Measurements from ENCODE around the gene POF1B.

DNA sequence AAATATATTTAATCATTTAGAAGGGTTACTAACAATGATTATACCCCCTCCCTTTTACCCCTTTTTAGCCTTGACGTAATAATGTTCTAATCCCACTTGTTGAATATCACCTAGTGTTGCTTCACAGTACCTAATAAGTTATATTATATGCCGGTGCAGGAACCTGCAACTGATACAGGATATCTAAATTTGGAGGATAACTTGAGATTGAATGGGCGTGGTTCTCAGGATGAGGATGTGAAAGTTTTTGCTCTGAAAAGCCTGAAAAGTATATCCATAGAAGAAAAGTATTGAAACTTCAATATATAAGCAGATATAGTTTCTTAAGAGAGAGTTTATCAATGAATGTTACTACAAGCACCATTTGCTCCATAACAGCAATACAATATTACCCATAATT is 75.9 kb downstream of the POF1B start:
- TF ChIP-seq, protein P1, sequence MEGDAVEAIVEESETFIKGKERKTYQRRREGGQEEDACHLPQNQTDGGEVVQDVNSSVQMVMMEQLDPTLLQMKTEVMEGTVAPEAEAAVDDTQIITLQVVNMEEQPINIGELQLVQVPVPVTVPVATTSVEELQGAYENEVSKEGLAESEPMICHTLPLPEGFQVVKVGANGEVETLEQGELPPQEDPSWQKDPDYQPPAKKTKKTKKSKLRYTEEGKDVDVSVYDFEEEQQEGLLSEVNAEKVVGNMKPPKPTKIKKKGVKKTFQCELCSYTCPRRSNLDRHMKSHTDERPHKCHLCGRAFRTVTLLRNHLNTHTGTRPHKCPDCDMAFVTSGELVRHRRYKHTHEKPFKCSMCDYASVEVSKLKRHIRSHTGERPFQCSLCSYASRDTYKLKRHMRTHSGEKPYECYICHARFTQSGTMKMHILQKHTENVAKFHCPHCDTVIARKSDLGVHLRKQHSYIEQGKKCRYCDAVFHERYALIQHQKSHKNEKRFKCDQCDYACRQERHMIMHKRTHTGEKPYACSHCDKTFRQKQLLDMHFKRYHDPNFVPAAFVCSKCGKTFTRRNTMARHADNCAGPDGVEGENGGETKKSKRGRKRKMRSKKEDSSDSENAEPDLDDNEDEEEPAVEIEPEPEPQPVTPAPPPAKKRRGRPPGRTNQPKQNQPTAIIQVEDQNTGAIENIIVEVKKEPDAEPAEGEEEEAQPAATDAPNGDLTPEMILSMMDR (IDR thresholded peaks at IDR 0.05), result no peak
- TF ChIP-seq POLR2A (IDR thresholded peaks at IDR 0.05) (no peak), POLR2AphosphoS5 (IDR thresholded peaks at IDR 0.05; ENCODE audit: insufficient read depth in 1 of 2, low read depth in 1 of 2) (no peak)
